ENCODE measurements around the gene RBM17. TPM values are rescaled to one million over a fixed set of nuclear protein-coding genes. Genes with fewer than 3 reads are reported as not detected.

RBM17 gene
- total RNA-seq, 3 donors from 2014 or later (not counting 1 experiment from before 2014, with no cell fraction given), result 120 to 147 (median 147) TPM

GRCh38 chr10:6151087-6151977 lies 62.5 kb downstream of the RBM17 start:
- no peaks in the 10 kb centered on the region for H3K9me3 Mint-ChIP-seq
- peak overlapping the region; percentile 75 to 85 for H3K27ac Mint-ChIP-seq
- peak overlapping the region; percentile 84 for H3K4me3 Mint-ChIP-seq
- Histone ChIP-seq H3K36me3 (ENCODE audit: control insufficient read depth, insufficient read depth, low read length) (no peaks in the 10 kb centered on the region), H3K9me3 (ENCODE audit: control insufficient read depth, insufficient read depth, low read length) (no peaks in the 10 kb centered on the region), H3K4me1 (ENCODE audit: control insufficient read depth, insufficient read depth, low read length) (peaks cover 29% of the 10 kb centered on the region), H3K27me3 (ENCODE audit: control insufficient read depth, insufficient read depth, low read length) (no peaks in the 10 kb centered on the region), H3K27ac (ENCODE audit: low read length) (peak overlapping the region; percentile 66), H3K4me3 (ENCODE audit: low read length) (peak overlapping the region; percentile 16)
- peak; percentile 49 to 80 for DNase-seq
- intact Hi-C loops (cut with micrococcal nuclease), result loop anchor here (1.0 to 5.0 kb wide), 2 partner anchors 42 to 64 kb away; partner anchors contain the start of gene RBM17
- peak; percentile 81 to 89 (median 87) for ATAC-seq
- peaks cover 27 to 37% of the 10 kb centered on the region in 2 donors for H3K4me1 Mint-ChIP-seq
- no peaks in the 10 kb centered on the region for H3K27me3 Mint-ChIP-seq (ENCODE audit: low read depth in 2 of 2)
- WGBS (ENCODE audit: insufficient coverage), result 12% methylated on average over 21 of the region's 22 CpGs
- no peaks in the 10 kb centered on the region for H3K36me3 Mint-ChIP-seq
- TF ChIP-seq CTCF (IDR thresholded peaks at IDR 0.05), result peak; percentile 72

GRCh38 chr10:6153845-6154244 lies 65.0 kb downstream of the RBM17 start:
- no peaks in the 10 kb centered on the region for H3K27me3 Mint-ChIP-seq (ENCODE audit: low read depth in 2 of 2)
- H3K36me3 Mint-ChIP-seq, result no peaks in the 10 kb centered on the region
- Histone ChIP-seq H3K4me1 (ENCODE audit: control insufficient read depth, insufficient read depth, low read length) (peaks cover 19% of the 10 kb centered on the region), H3K4me3 (ENCODE audit: low read length) (no peak overlapping the region), H3K36me3 (ENCODE audit: control insufficient read depth, insufficient read depth, low read length) (no peaks in the 10 kb centered on the region), H3K27ac (ENCODE audit: low read length) (no peak overlapping the region), H3K9me3 (ENCODE audit: control insufficient read depth, insufficient read depth, low read length) (no peaks in the 10 kb centered on the region), H3K27me3 (ENCODE audit: control insufficient read depth, insufficient read depth, low read length) (no peaks in the 10 kb centered on the region)
- H3K4me3 Mint-ChIP-seq, result no peak overlapping the region
- intact Hi-C loops (cut with micrococcal nuclease), result loop anchor here (5.0 kb wide), 1 partner anchor 67 kb away; the partner anchor contains the start of gene RBM17
- no peak overlapping the region for H3K27ac Mint-ChIP-seq
- no peak for TF ChIP-seq CTCF (IDR thresholded peaks at IDR 0.05)
- no peaks in the 10 kb centered on the region for H3K9me3 Mint-ChIP-seq
- DNase-seq (no peak), ATAC-seq (peak in 1 of 3 donors; percentile 40)
- H3K4me1 Mint-ChIP-seq, result peaks cover 12 to 15% of the 10 kb centered on the region in 2 donors
- 82% methylated on average over 7 of the region's 7 CpGs for WGBS (ENCODE audit: insufficient coverage)

- no peak overlapping the region for H3K27ac Mint-ChIP-seq
Measured at GRCh38 chr10:6154566-6154965, 65.7 kb downstream of the RBM17 start.

More at GRCh38 chr10:6154566-6154965, 65.7 kb downstream of the RBM17 start:
- H3K27me3 ChIP-seq (ENCODE audit: control insufficient read depth, insufficient read depth, low read length), result no peaks in the 10 kb centered on the region
- Mint-ChIP-seq H3K4me1 (peaks cover 12 to 13% of the 10 kb centered on the region in 2 donors), H3K27me3 (ENCODE audit: low read depth in 2 of 2) (no peaks in the 10 kb centered on the region), H3K36me3 (no peaks in the 10 kb centered on the region), H3K4me3 (no peak overlapping the region), H3K9me3 (no peaks in the 10 kb centered on the region)
- DNase-seq (no peak), ATAC-seq (no peak)
- no peak for TF ChIP-seq CTCF (IDR thresholded peaks at IDR 0.05)
- 95% methylated on average over 14 of the region's 14 CpGs for WGBS (ENCODE audit: insufficient coverage)
- intact Hi-C loops (cut with micrococcal nuclease), result loop anchor here (5.0 kb wide), 1 partner anchor 67 kb away; the partner anchor contains the start of gene RBM17
- H3K4me1 ChIP-seq (ENCODE audit: control insufficient read depth, insufficient read depth, low read length), result peaks cover 17% of the 10 kb centered on the region
- no peaks in the 10 kb centered on the region for H3K9me3 ChIP-seq (ENCODE audit: control insufficient read depth, insufficient read depth, low read length)
- no peaks in the 10 kb centered on the region for H3K36me3 ChIP-seq (ENCODE audit: control insufficient read depth, insufficient read depth, low read length)
- H3K4me3 ChIP-seq (ENCODE audit: low read length), result no peak overlapping the region
- H3K27ac ChIP-seq (ENCODE audit: low read length), result no peak overlapping the region

Data from natural killer cell (primary cell).